Measurements from ENCODE around the gene PIEZO2.

- TF ChIP-seq CTCF (IDR thresholded peaks at IDR 0.05; ENCODE audit: poor library complexity) (no peak), EZH2 (IDR thresholded peaks at IDR 0.05; ENCODE audit: borderline replicate concordance) (no peak)
Observed at GRCh38 chr18:10936176-10937053, 213.0 kb downstream of the PIEZO2 start.

Measured in hepatocyte (in vitro differentiated cells).